H1 (cell line): Measurements from ENCODE around the gene SLC35F5. TPM values are rescaled to one million over a fixed set of nuclear protein-coding genes. Genes with fewer than 3 reads are reported as not detected.

Experiments used
- CTCF ChIA-PET: fragments of 300-600 bp; sonication (Branson Sonifier 250); formaldehyde crosslinking; loops from one replicate; lab custom pipeline; 2021; ENCODE audit not compliant: partially characterized antibody; lab: Charles Lee
- POLR2A ChIA-PET: fragments of 300-600 bp; sonication (Branson Sonifier 250); formaldehyde crosslinking; loops from one replicate; lab custom pipeline; 2021; ENCODE audit warnings: inconsistent platforms; ENCODE audit not compliant: partially characterized antibody; lab: Charles Lee
- DNase-seq, 2 experiments: peaks; one replicate each; pipeline versions ENCODE4 v3.0.0 to v3.0.0-alpha.2; 2010 to 2022; ENCODE audit warnings: low spot score in 2 of 2, low read depth in 1 of 2, mixed read lengths in 1 of 2
- FAIRE-seq: peaks from 2 replicates; lab custom pipeline; 2011; peaks lifted over from hg19 to GRCh38; lab: Jason Lieb, UNC
- H2AFZ ChIP-seq: 2 replicates; pipeline ENCODE4 v1.8.1; 2012; ENCODE audit warnings: low read length, inconsistent platforms
- H2AK5ac ChIP-seq: 2 replicates; pipeline ENCODE4 v1.6.1; 2013; ENCODE audit warnings: low read depth, low read length
- H2BK120ac ChIP-seq: replicated peaks from 2 replicates; pipeline ENCODE3; 2013; ENCODE audit warnings: low read depth, low read length, inconsistent platforms
- H2BK12ac ChIP-seq: 2 replicates; pipeline ENCODE4 v1.6.1; 2013; ENCODE audit warnings: low read depth, low read length
- H2BK15ac ChIP-seq: 2 replicates; pipeline ENCODE4 v1.6.1; 2013; ENCODE audit warnings: low read length
- H2BK20ac ChIP-seq: 2 replicates; pipeline ENCODE4 v1.6.1; 2013; ENCODE audit warnings: low read length
- H2BK5ac ChIP-seq: 2 replicates; pipeline ENCODE4 v1.6.1; 2013; ENCODE audit warnings: low read depth, low read length
- H3K14ac ChIP-seq: 2 replicates; pipeline ENCODE4 v1.6.1; 2013; ENCODE audit warnings: inconsistent platforms; ENCODE audit not compliant: insufficient read length
- H3K18ac ChIP-seq: 2 replicates; pipeline ENCODE4 v1.6.1; 2013; ENCODE audit warnings: low read length; ENCODE audit errors: extremely low read depth
- H3K23ac ChIP-seq: 2 replicates; pipeline ENCODE4 v1.6.1; 2013; ENCODE audit warnings: inconsistent platforms; ENCODE audit not compliant: insufficient read length
- H3K23me2 ChIP-seq: 2 replicates; pipeline ENCODE4 v1.6.1; 2013; ENCODE audit warnings: low read depth, low read length
- H3K27ac ChIP-seq: 2 replicates; pipeline ENCODE4 v1.6.1; 2011; ENCODE audit warnings: low read depth, low read length, inconsistent platforms
- H3K27me3 ChIP-seq, 4 experiments: replicated peaks in 1 of 4; 1 replicate in 1 of 4; 2 replicates in 3 of 4; pipeline versions ENCODE4 v1.6.1 to v1.8.1; 2011 to 2013; ENCODE audit warnings: low read length in 3 of 4, mild to moderate bottlenecking in 3 of 4, inconsistent platforms in 2 of 4, mixed read lengths in 2 of 4, moderate library complexity in 1 of 4; ENCODE audit not compliant: control insufficient read depth in 3 of 4, insufficient read depth in 3 of 4; ENCODE audit errors: extremely low read depth in 1 of 4
- H3K36me3 ChIP-seq, 4 experiments: 2 replicates each; pipeline versions ENCODE4 v1.6.1 to v1.8.1; 2011 to 2013; ENCODE audit warnings: mild to moderate bottlenecking in 4 of 4, low read length in 3 of 4, moderate library complexity in 2 of 4, control low read depth in 1 of 4, inconsistent platforms in 1 of 4; ENCODE audit not compliant: insufficient read depth in 4 of 4, control insufficient read depth in 2 of 4
- H3K4ac ChIP-seq: replicated peaks from 2 replicates; pipeline ENCODE3; 2013; ENCODE audit warnings: low read length, low read depth, mixed read lengths, inconsistent platforms; ENCODE audit not compliant: insufficient read length
- H3K4me1 ChIP-seq, 4 experiments: replicated peaks in 1 of 4; 1 replicate in 1 of 4; 2 replicates in 3 of 4; pipeline versions ENCODE4 v1.6.1 to v1.8.1; 2011 to 2013; ENCODE audit warnings: low read length in 3 of 4, inconsistent platforms in 2 of 4, mixed read lengths in 1 of 4; ENCODE audit not compliant: insufficient read depth in 4 of 4, control insufficient read depth in 3 of 4
- H3K4me2 ChIP-seq, 2 experiments: 2 replicates each; pipeline versions ENCODE4 v1.6.1 to v1.8.1; 2011 to 2013; ENCODE audit warnings: low read depth in 2 of 2, low read length in 2 of 2, control low read depth in 1 of 2, inconsistent platforms in 1 of 2, mild to moderate bottlenecking in 1 of 2; ENCODE audit not compliant: insufficient read depth in 1 of 2
- H3K4me3 ChIP-seq, 4 experiments: fragments of 200-600, 300-600 bp in 1 of 4; sonication (generic), shearing (Covaris generic), sonication (Bioruptor Twin) in 1 of 4; 2 replicates each; pipeline versions ENCODE4 v1.5.1 to v1.8.1; 2011 to 2016; ENCODE audit warnings: low read length in 4 of 4, low read depth in 3 of 4, control low read depth in 2 of 4, inconsistent platforms in 2 of 4, mild to moderate bottlenecking in 2 of 4, mixed read lengths in 1 of 4, moderate library complexity in 1 of 4; ENCODE audit not compliant: insufficient read depth in 2 of 4; ENCODE audit errors: extremely low read depth in 1 of 4
- H3K56ac ChIP-seq: replicated peaks from 2 replicates; pipeline ENCODE3; 2013; ENCODE audit warnings: low read depth, mild to moderate bottlenecking, mixed read lengths, low read length, inconsistent platforms; ENCODE audit not compliant: insufficient read length
- H3K79me1 ChIP-seq: 2 replicates; pipeline ENCODE4 v1.6.1; 2013; ENCODE audit warnings: low read depth, low read length, control low read depth
- H3K79me2 ChIP-seq, 2 experiments: 2 replicates each; pipeline versions ENCODE4 v1.6.1 to v1.8.1; 2012 to 2013; ENCODE audit warnings: low read length in 2 of 2, mild to moderate bottlenecking in 2 of 2, inconsistent platforms in 1 of 2; ENCODE audit not compliant: insufficient read depth in 2 of 2, control insufficient read depth in 1 of 2
- H3K9ac ChIP-seq, 4 experiments: replicated peaks in 1 of 4; 1 replicate in 1 of 4; 2 replicates in 3 of 4; pipeline versions ENCODE4 v1.6.1 to v1.8.1; 2011 to 2013; ENCODE audit warnings: low read depth in 3 of 4, low read length in 3 of 4, control low read depth in 2 of 4, mild to moderate bottlenecking in 2 of 4, moderate library complexity in 2 of 4, inconsistent platforms in 1 of 4; ENCODE audit errors: extremely low read depth in 1 of 4
- H3K9me3 ChIP-seq, 2 experiments: 2 replicates each; pipeline versions ENCODE4 v1.6.1 to v1.8.1; 2012 to 2013; ENCODE audit warnings: mild to moderate bottlenecking in 2 of 2, moderate library complexity in 2 of 2, control low read depth in 1 of 2, inconsistent platforms in 1 of 2, low read depth in 1 of 2, low read length in 1 of 2, mixed read lengths in 1 of 2; ENCODE audit not compliant: insufficient read depth in 2 of 2
- H4K20me1 ChIP-seq, 2 experiments: replicated peaks in 1 of 2; 2 replicates each; pipeline versions ENCODE3 to v1.8.1; 2011 to 2013; ENCODE audit warnings: inconsistent platforms in 2 of 2, low read length in 2 of 2, mild to moderate bottlenecking in 1 of 2; ENCODE audit not compliant: insufficient read depth in 2 of 2, control insufficient read depth in 1 of 2
- H4K5ac ChIP-seq: 2 replicates; pipeline ENCODE4 v1.6.1; 2013; ENCODE audit warnings: low read length, low read depth, mixed read lengths, inconsistent platforms; ENCODE audit not compliant: insufficient read length
- H4K8ac ChIP-seq: 2 replicates; pipeline ENCODE4 v1.8.0; 2013; ENCODE audit warnings: mild to moderate bottlenecking, moderate library complexity, low read length, inconsistent platforms; ENCODE audit not compliant: insufficient read depth; ENCODE audit errors: extremely low read depth
- H4K91ac ChIP-seq: replicated peaks from 2 replicates; pipeline ENCODE3; 2013; ENCODE audit warnings: low read length, mixed read lengths, inconsistent platforms; ENCODE audit not compliant: insufficient read length
- CBX5 ChIP-seq: fragments of 300-800, 300-1000 bp; sonication (generic); IDR thresholded peaks from 2 replicates; pipeline ENCODE4 v1.7.1; 2016; ENCODE audit warnings: antibody characterized with exemption, low read length, low read depth
- CHD1 ChIP-seq: IDR thresholded peaks from 2 replicates; pipeline ENCODE4 v1.6.1; 2012; ENCODE audit warnings: low read depth, low read length, improper control_type of control experiment
- CHD2 ChIP-seq: IDR thresholded peaks from 2 replicates; pipeline ENCODE4 v1.6.1; 2012; ENCODE audit warnings: low read length, improper control_type of control experiment
- CREB1 ChIP-seq: IDR thresholded peaks from 2 replicates; pipeline ENCODE4 v1.6.1; 2012; ENCODE audit warnings: inconsistent platforms
- EZH2 ChIP-seq: fragments of 200-600 bp; sonication (generic); IDR thresholded peaks from 2 replicates; pipeline ENCODE4 v1.7.1; 2012; ENCODE audit warnings: low read depth, mild to moderate bottlenecking, moderate library complexity, low read length, inconsistent platforms; ENCODE audit not compliant: severe bottlenecking
- KDM4A ChIP-seq: IDR thresholded peaks from one replicate; pipeline ENCODE4 v1.7.1; 2012; ENCODE audit warnings: low read depth, mild to moderate bottlenecking, moderate library complexity, low read length, inconsistent platforms; ENCODE audit not compliant: severe bottlenecking
- KDM5A ChIP-seq: fragments of 200-600 bp; IDR thresholded peaks from 2 replicates; pipeline ENCODE4 v1.7.1; 2012; ENCODE audit warnings: mild to moderate bottlenecking, low read length, inconsistent platforms, mixed read lengths
- NANOG ChIP-seq: IDR thresholded peaks from 2 replicates; pipeline ENCODE4 v1.6.1; 2011; ENCODE audit warnings: low read length, low read depth, mild to moderate bottlenecking, inconsistent platforms; ENCODE audit not compliant: insufficient read depth, poor library complexity, severe bottlenecking
- SP2 ChIP-seq: IDR thresholded peaks from 2 replicates; pipeline ENCODE4 v1.6.1; 2012; ENCODE audit warnings: mild to moderate bottlenecking, low read length, inconsistent platforms
- TAF1 ChIP-seq: IDR thresholded peaks from 2 replicates; pipeline ENCODE4 v1.6.1; 2011; ENCODE audit warnings: mild to moderate bottlenecking, low read depth, low read length
- TAF7 ChIP-seq: optimal IDR thresholded peaks from 2 replicates; pipeline ENCODE3; 2011; ENCODE audit warnings: low read depth, mild to moderate bottlenecking, inconsistent platforms, low read length, moderate library complexity, borderline replicate concordance
- WGBS, 2 experiments: shearing (Covaris generic) in 1 of 2; methylation state at CpG; one replicate each; pipeline versions ENCODE4 v1.1.6 to v1.1.7; 2013 to 2015; ENCODE audit warnings: low lambda C conversion rate in 2 of 2, mixed read lengths in 2 of 2, inconsistent platforms in 1 of 2, low coverage in 1 of 2, missing lambda C conversion rate in 1 of 2; ENCODE audit not compliant: insufficient replicate concordance in 2 of 2, insufficient coverage in 1 of 2, insufficient read length in 1 of 2; ENCODE audit errors: extremely low coverage in 1 of 2, missing lambda C conversion rate in 1 of 2; 5-methylcytosine and 5-hydroxymethylcytosine counted together
- polyA plus RNA-seq, 7 experiments: library from polyadenylated mRNA; depleted of rRNA in 3 of 7; stranded (reverse) in 5 of 7; unstranded in 2 of 7; fragments of >200 nt in 5 of 7; fragments of 200-250 nt in 2 of 7; gene quantifications; 1 replicate in 5 of 7; 2 replicates in 1 of 7; 4 replicates in 1 of 7; pipeline versions ENCODE4 v1.2.1 to v1.2.3, GENCODE V29; 2011 to 2013; ENCODE audit warnings: missing spikeins in 2 of 7, mixed read lengths in 2 of 7
- total RNA-seq: library from RNA; stranded (reverse); fragmentation: NEBNext Ultra II Directional; extraction: Animal tissue kit (Norgen Biotek cat#: 25700); gene quantifications from 2 replicates; pipeline ENCODE4 v1.2.1, GENCODE V29; 2021
- TF ChIP-seq, protein P1 (sequence below): IDR thresholded peaks from 2 replicates; pipeline ENCODE4 v1.6.1; 2011; ENCODE audit warnings: low read length, improper control_type of control experiment

SLC35F5 gene
- total and polyA plus RNA-seq, 2 of the 8 experiments (the other 6 are each of a cell fraction or from before 2014, with no cell fraction given), result 11.8 to 22.2 TPM

DNA sequence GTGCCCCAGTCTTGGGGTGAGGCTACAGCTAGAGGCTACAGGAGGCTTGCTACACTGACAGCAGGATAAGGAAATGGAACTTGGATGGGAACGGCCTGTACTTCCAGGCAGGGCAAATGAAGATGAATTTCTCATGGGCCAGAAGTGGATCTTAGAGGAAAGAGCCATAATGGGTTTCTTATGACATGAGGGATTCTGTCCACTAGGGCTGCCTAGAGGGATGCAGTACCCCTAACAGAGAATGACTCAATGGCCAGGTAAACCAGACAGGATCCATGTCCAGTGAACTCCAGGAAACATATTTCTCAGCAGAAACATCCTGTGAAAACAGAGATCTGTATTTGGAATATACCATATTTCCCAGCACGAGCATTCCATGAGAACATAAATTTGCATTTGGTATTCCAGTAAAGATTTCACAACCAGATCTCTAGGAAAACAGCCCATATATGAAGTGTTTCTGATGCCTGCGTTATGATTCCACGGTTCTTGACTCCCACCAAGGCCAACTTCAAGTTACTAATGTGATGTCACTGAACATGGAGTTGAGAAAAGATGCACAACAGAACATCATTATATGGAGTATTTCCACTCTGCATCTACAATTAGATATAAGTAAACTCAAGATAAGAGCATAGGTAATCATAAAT lies 11.5 kb upstream of the SLC35F5 start:
- DNase-seq (no peak), FAIRE-seq (no peak)
- H4K91ac ChIP-seq, result no peak overlapping the region
- no peak overlapping the region for H4K8ac ChIP-seq
- no peak overlapping the region for H2BK5ac ChIP-seq
- H2AK5ac ChIP-seq, result no peak overlapping the region
- no peak overlapping the region for H3K18ac ChIP-seq
- H3K9ac ChIP-seq, result no peak overlapping the region
- ChIA-PET POLR2A (interaction anchor here (1.1 kb wide), 1 partner anchor 12 kb away, joined by 3 read pairs; no protein-coding TSS in a partner anchor), CTCF (no interaction called here)
- no peak overlapping the region for H3K4me2 ChIP-seq
- H3K36me3 ChIP-seq, result no peaks in the 10 kb centered on the region
- H2BK20ac ChIP-seq, result no peak overlapping the region
- H3K23me2 ChIP-seq, result no peaks in the 10 kb centered on the region
- no peak overlapping the region for H3K27ac ChIP-seq
- WGBS, 2 experiments, result 93% methylated on average over 4 of the region's 4 CpGs; no CpG with 5 or more reads in 1 of the 2 experiments
- H3K4ac ChIP-seq, result no peak overlapping the region
- H4K5ac ChIP-seq, result no peak overlapping the region
- H3K14ac ChIP-seq, result no peak overlapping the region
- H3K23ac ChIP-seq, result no peak overlapping the region
- H3K27me3 ChIP-seq, result no peaks in the 10 kb centered on the region
- no peak overlapping the region for H2BK120ac ChIP-seq
- H3K56ac ChIP-seq, result no peak overlapping the region
- H3K9me3 ChIP-seq, result peaks cover 15 to 22% of the 10 kb centered on the region in 2 experiments
- no peaks in the 10 kb centered on the region for H4K20me1 ChIP-seq
- no peak overlapping the region for H2BK15ac ChIP-seq
- H3K4me3 ChIP-seq, result no peak overlapping the region
- H2BK12ac ChIP-seq, result no peak overlapping the region
- no peak overlapping the region for H2AFZ ChIP-seq
- no peaks in the 10 kb centered on the region for H3K4me1 ChIP-seq
- no peaks in the 10 kb centered on the region for H3K79me1 ChIP-seq
- H3K79me2 ChIP-seq, result no peaks in the 10 kb centered on the region
- no peak for TF ChIP-seq EZH2
- no peak for TF ChIP-seq TAF7
- TF ChIP-seq CREB1, result no peak
- no peak for TF ChIP-seq KDM4A
- no peak for TF ChIP-seq TAF1
- no peak for TF ChIP-seq KDM5A
- TF ChIP-seq CBX5, result no peak
- TF ChIP-seq, protein P1, sequence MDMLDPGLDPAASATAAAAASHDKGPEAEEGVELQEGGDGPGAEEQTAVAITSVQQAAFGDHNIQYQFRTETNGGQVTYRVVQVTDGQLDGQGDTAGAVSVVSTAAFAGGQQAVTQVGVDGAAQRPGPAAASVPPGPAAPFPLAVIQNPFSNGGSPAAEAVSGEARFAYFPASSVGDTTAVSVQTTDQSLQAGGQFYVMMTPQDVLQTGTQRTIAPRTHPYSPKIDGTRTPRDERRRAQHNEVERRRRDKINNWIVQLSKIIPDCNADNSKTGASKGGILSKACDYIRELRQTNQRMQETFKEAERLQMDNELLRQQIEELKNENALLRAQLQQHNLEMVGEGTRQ, result no peak
- no peak for TF ChIP-seq CHD2
- no peak for TF ChIP-seq NANOG
- TF ChIP-seq SP2, result no peak
- no peak for TF ChIP-seq CHD1
